Activated effector memory CD4-positive, alpha-beta T cell treated with Interleukin-2 at 50 U/mL for 16 hours (primary cell): Measurements from ENCODE around the gene UBXN11.

Experiments used
- DNase-seq: peaks from one replicate; pipeline ENCODE4 v3.0.0-alpha.2; 2020

The UBXN11 gene

GRCh38 chr1:26306290-26307229 lies at the start of gene UBXN11:
Gene UBXN11, minus strand, starts transcription at chr1:26306636. Its CDS starts 3,753 bp downstream, at chr1:26302883.
- peak; percentile 87 for DNase-seq

GRCh38 chr1:26356106-26356505 lies 49.7 kb upstream of the UBXN11 start:
- no peak for DNase-seq

- no peak for DNase-seq
These were observed 48.5 kb upstream of the UBXN11 start for GRCh38 chr1:26354972-26355371.

- DNase-seq, result no peak
These were observed 47.8 kb upstream of the UBXN11 start, which contains the start of gene CRYBG2 for GRCh38 chr1:26353976-26354820. Gene CRYBG2, minus strand, starts transcription at chr1:26354130. Its CDS starts 7,473 bp downstream, at chr1:26346657.

GRCh38 chr1:26353210-26353859 lies 46.9 kb upstream of the UBXN11 start:
- DNase-seq, result no peak

- no peak for DNase-seq
These were observed 45.9 kb upstream of the UBXN11 start for GRCh38 chr1:26352338-26352679.

GRCh38 chr1:26351590-26352337 lies 45.3 kb upstream of the UBXN11 start:
- no peak for DNase-seq

GRCh38 chr1:26350701-26351589 lies 44.5 kb upstream of the UBXN11 start:
- DNase-seq, result no peak

GRCh38 chr1:26350343-26350700 lies 43.9 kb upstream of the UBXN11 start:
- DNase-seq, result no peak

GRCh38 chr1:26349877-26350244 lies 43.4 kb upstream of the UBXN11 start:
- DNase-seq, result no peak

GRCh38 chr1:26349188-26349876 lies 42.9 kb upstream of the UBXN11 start:
- no peak for DNase-seq

- no peak for DNase-seq
These were observed 40.0 kb upstream of the UBXN11 start for GRCh38 chr1:26346274-26347033.

- DNase-seq, result no peak
These were observed 39.3 kb upstream of the UBXN11 start for GRCh38 chr1:26345718-26346117.

GRCh38 chr1:26344147-26344920 lies 37.9 kb upstream of the UBXN11 start:
- DNase-seq, result no peak

- no peak for DNase-seq
These were observed 33.6 kb upstream of the UBXN11 start for GRCh38 chr1:26340047-26340481.

- no peak for DNase-seq
These were observed 32.2 kb upstream of the UBXN11 start for GRCh38 chr1:26338670-26339069.

- DNase-seq, result no peak
These were observed 31.2 kb upstream of the UBXN11 start for GRCh38 chr1:26337625-26338024.

- no peak for DNase-seq
These were observed 30.7 kb upstream of the UBXN11 start for GRCh38 chr1:26337206-26337535.

- peak; percentile 85 for DNase-seq
These were observed 30.2 kb upstream of the UBXN11 start for GRCh38 chr1:26336477-26337205.
